ENCODE results near the gene KLK13.

GRCh38 chr19:51015691-51016267 is 49.1 kb downstream of the KLK13 start:
- TF ChIP-seq POLR2A (IDR thresholded peaks at IDR 0.05; ENCODE audit: low read length) (no peak), ESRRA (IDR thresholded peaks at IDR 0.05; ENCODE audit: borderline replicate concordance, low read length) (no peak), USF2 (IDR thresholded peaks at IDR 0.05) (no peak), RCOR1 (IDR thresholded peaks at IDR 0.05; ENCODE audit: low read depth, low read length) (no peak), POLR2AphosphoS2 (conservative IDR thresholded peaks at IDR 0.05; ENCODE audit: low read length) (no peak), CTCF (IDR thresholded peaks at IDR 0.05) (no peak), JUNB (IDR thresholded peaks at IDR 0.05) (no peak), SREBF2 (IDR thresholded peaks at IDR 0.05) (no peak), CEBPB (IDR thresholded peaks at IDR 0.05) (no peak), CHD2 (IDR thresholded peaks at IDR 0.05; ENCODE audit: low read length, partially characterized antibody) (no peak), KDM1A (IDR thresholded peaks at IDR 0.05; ENCODE audit: low read depth) (no peak)
- TF ChIP-seq, protein P1, sequence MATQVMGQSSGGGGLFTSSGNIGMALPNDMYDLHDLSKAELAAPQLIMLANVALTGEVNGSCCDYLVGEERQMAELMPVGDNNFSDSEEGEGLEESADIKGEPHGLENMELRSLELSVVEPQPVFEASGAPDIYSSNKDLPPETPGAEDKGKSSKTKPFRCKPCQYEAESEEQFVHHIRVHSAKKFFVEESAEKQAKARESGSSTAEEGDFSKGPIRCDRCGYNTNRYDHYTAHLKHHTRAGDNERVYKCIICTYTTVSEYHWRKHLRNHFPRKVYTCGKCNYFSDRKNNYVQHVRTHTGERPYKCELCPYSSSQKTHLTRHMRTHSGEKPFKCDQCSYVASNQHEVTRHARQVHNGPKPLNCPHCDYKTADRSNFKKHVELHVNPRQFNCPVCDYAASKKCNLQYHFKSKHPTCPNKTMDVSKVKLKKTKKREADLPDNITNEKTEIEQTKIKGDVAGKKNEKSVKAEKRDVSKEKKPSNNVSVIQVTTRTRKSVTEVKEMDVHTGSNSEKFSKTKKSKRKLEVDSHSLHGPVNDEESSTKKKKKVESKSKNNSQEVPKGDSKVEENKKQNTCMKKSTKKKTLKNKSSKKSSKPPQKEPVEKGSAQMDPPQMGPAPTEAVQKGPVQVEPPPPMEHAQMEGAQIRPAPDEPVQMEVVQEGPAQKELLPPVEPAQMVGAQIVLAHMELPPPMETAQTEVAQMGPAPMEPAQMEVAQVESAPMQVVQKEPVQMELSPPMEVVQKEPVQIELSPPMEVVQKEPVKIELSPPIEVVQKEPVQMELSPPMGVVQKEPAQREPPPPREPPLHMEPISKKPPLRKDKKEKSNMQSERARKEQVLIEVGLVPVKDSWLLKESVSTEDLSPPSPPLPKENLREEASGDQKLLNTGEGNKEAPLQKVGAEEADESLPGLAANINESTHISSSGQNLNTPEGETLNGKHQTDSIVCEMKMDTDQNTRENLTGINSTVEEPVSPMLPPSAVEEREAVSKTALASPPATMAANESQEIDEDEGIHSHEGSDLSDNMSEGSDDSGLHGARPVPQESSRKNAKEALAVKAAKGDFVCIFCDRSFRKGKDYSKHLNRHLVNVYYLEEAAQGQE (IDR thresholded peaks at IDR 0.05), result no peak

Data from A549 (cell line).